CD4-positive, alpha-beta T cell treated with Interferon gamma for 1 hour (primary cell): ENCODE data around the gene PCBP4.

Experiments
- DNase-seq: peaks from one replicate; pipeline ENCODE4 v3.0.0-alpha.2; 2020

The PCBP4 gene

DNA sequence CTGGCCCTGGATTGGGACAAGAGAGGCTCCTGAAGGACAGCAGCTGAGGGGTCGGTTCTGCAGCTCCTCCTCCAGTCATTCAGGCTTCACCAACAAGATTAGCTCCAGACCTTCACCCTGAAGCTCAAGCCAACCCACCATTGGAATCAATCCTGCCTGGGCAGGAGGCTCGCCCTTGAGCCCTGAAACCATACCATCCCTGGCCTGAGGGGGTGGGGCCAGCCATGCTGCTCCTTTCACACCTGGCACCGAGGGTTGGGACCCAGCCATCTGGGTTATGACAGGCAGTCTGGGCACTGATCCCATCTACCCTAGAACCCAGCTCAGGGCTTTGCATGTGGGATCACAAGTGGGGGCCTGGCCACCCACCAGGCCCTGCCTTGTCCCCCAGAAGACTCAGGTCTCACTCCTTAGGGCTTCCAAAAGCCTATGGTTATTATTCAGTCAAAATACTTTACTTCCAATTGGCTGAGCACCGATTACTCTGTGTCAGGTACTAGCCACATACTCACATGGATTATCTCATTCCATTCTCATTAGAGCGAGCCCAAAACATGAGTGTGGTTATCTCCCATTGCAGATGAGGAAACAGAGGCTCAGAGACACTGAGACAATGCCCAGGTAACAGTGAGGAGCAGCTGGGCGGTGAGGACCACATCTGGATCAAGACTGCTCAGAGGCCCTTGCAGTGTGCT lies 3.5 kb upstream of the PCBP4 start:
- DNase-seq = no peak

DNA sequence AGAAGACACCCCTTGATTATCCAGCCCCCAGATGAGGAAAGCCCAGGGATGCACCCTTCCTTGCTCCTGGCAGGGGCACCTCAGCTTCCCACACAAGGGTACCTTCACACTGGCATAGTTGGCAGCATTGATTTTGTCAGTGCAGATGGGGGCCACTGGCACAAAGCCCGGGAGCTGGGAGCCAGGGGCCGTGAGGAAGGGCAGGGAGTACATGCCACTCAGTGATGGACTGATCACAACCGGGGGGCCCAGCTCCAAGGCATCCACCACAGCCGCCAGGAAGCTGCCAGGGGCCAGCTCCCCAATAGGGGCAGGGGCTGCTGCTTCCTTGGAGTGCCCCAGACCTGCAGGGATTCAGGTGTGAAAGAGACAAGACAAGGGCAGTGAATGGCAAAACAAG lies 2.6 kb upstream of the PCBP4 start:
- no peak for DNase-seq

DNA sequence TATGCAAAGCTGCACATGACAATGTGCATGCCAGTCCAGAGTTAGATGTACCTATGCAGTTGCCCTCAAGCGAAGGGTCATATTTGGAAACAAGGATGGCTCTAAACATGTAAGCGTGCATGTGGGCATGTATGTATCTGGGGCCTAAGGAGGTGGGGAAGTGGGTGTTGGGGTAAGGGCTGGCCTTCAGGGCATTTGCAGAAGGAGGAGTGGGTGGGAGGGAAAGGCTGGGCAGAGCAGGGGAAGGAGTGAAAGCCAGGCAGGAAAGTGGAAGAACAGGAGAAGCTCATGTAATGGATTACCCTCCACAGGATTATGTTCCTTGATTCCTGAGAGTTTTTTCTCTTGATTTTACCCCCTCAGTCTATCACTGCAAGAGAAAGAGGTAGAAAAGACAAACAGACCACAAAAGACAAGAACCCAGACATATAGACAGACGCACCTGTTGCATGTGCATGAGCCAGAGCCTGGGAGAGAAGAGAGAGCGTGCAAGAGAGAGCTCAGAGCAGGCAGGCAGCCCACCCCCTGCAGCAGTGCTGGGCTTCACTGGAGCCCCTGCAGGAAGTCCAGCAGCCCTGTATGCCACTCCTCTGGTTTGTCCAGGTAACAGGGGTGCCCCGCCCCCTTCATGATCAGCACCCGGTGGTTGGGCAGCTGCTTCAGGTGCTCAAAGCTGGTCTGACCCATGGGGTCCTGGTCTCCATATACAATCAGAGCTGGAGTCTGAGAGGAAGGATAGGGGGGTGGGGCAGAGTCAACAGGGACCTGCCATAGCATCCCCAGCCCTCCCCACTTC lies 1.8 kb upstream of the PCBP4 start:
- no peak for DNase-seq

DNA sequence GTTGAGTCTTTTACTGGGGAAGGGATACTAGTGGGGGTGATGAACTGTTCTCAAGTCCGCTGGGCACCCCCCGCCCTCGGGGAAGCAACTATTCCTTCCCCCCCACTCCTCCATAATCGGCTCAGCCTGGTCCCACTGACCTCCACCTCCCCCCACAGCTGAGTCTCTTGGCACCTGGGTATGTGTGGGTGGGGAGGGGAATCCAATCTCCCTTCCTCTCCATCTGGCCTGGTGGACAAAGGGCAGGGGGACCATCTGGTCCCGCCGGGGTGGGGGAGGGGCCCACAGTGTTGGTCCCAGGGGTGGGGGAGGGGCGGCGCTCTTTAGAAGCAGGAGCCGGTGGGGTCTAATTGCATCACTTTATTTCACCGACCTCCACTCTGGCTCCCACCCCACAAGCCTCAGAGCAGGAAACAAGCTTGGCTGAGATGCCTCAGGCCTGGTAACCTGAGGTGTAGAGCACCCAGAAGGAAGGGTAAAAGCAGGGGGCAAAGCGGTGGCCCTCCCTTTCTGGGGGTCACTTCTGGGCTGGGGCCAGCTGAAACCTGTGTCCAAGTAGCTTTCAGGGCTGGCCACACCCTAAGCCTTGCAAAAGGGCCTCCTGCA lies 1.0 kb upstream of the PCBP4 start:
- DNase-seq = no peak

DNA sequence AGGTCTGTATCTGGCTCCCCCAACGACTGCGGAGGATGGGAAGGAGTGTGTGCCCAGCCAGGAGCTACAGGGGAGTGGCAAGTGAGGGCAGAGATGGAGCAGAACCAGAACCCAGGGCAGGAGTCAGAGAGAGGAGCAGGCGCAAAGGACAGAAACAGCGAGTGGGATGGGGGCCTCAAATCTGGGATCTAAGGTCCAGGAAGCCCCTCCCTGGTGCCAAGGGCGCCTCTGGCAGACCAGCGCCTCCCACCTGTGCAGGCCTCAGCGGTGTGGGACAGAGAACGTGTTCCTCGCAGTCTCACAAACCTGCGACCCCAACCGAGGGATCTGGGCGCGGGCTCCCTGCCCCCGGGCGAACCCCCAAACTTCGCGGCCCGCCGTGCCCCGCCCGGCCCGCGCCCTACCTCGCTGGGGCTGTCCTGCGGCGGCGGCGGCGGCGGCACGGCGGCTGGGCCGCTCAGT lies 301 bp downstream of the PCBP4 start:
- DNase-seq = no peak

DNA sequence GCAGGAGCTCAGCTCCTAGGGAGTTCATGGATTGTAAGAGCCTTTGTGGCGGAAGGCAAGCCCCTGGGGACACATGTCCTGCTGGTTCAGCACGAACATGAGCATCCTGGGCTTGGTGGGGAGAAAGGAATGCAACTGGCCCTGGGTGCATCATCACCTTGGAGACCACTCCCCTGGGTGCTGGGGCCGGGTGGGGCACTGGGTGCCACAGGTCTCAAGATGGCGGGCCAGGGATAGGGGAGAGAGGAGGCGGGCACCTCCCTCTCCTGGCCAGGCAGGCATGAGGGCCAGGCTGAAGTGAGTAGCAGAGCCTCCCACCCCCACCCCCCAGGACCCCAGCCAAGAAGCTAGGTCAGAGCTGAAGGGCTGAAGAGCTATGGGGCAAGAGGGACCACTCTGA lies 768 bp downstream of the PCBP4 start:
- no peak for DNase-seq

DNA sequence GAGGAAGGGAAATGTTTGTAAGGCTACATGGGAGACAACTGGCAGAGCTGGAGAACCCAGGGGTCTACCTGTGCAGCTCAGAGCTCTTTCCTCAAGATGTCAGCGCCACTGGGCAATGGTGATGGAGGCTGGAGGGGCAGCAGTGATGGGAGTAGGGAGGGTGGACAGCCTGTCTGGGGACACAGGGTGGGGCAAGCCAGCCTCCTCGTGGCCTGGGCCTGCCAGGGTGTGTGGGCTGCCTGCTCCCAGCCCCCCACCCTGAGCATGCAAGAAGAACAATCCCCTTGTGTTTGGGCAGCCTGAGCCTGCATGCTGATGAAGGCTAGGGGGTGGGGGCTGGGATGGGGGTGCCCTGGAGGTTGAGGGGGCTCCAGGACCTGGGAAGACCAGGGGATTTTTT lies 1.2 kb downstream of the PCBP4 start:
- DNase-seq = no peak

DNA sequence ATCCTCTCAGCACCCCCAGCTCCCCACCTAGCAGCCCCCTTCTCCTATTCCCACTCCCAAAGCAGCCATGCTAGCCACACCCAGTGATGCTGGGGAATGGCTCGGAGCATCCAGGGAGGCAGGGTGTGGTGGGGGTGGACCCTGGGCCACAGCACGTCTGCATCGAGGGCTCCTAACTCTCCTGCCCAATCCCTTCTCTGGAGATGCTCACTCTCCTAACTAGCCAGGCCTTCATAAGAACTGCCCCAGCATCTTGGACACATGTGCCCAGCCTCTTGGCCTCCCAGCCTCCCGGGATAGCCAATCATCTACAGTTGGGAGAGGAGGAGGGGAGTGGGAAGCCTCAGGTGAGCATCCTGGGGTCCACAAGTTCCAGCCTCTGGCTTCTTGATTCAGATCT lies 2.7 kb downstream of the PCBP4 start:
- DNase-seq = no peak

DNA sequence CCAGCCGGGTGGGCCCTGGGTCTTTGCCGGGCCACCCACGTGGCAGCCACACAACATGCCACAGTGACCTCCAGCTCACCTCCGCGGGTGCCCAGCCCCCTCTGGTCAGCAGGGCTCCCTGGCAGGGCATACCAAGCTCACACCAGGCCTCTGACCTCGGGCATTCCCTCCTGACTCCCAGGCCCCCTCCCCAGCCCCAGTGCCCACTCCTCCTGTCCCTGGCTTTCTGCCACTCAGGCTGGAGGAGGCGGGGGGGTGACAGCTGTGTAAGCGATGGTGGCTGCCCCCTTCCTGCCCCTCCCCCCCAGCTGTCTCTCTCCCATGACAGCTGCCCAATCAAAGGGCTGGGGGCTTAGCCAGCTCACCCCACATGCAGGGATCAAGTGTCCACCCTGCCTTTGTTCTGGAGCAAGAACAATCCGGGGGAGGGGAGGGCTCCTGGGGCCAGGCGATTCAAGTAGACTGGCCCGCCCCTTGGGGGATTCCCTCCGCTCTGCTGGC lies 3.3 kb downstream of the PCBP4 start:
- no peak for DNase-seq

DNA sequence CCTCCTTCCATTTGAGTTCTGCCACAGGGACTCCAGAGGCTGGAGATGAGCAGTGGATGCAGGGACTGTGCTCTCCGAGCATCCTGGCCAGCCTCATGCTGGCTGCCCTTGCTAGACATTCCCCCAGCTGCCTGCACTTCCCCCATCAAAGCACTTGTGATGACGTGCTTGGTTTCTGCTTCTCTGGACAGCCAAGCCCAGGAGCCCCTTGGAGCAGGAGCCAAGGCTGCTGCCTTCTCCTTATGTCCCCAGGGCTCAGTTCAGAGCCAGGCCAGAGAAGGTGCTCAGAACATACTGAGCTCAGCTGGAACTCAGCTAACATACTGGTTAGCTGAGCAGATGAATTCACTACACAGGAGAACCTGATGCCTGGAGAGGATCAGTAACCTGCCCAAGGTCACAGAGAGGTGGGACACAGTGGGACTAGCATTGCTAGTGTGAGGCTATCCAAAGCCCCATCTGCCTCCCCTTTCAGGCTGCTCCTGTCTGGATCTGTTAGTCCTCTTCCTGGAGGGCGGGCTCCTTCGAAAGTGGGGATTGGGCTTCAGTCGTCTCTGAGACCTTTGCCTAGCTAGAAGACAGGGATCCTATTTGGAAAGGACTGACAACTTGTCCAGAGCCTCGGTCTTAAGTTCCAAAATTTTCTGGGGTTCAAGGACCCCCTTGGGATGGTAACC lies 4.3 kb downstream of the PCBP4 start:
- no peak for DNase-seq

DNA sequence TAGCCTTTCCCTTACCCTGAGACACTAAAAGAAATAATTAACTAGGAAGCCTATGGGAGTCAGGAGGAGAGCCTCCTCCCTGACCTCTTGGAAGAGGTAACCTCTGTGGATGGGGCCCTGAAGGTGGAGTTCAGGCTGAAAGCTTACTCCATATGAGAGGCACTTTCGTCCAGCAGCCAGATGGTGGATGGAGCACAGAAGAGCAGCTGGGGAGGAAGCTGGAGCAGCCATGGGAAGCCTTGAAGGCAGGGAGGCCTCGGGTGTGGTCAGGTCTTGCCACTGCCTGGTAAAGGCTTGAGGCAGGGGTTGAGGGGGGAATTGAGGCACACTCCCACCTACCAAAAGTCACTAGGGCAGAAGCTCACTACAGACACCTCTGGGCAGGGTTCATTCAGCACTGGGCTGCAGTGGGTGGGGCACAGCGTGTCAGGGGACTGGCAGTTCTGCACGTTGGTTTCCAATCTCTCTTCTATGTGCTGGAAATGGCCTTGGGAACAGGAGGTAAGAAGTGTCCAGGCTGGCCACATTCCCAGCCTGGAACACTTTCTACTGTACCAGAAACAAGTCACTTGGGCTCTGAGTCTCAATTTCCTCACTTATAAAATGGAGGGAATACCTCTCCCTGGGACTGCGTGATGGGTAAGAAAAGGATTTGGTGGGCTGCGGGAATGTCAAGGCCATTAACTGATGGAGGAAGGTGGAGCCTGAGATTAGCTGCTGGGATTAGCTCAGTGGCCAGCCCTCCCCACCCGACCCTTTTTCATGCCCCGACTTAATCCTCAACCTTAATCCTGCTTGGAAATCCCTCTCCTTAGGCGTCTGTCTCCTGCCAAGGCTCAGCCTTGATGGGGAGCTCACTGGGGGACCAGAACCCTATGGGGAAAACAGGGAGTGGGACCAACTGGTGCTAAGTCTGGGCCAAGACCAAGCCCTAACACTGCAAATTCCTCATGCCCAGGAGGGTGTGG lies 5.4 kb downstream of the PCBP4 start:
- no peak for DNase-seq

DNA sequence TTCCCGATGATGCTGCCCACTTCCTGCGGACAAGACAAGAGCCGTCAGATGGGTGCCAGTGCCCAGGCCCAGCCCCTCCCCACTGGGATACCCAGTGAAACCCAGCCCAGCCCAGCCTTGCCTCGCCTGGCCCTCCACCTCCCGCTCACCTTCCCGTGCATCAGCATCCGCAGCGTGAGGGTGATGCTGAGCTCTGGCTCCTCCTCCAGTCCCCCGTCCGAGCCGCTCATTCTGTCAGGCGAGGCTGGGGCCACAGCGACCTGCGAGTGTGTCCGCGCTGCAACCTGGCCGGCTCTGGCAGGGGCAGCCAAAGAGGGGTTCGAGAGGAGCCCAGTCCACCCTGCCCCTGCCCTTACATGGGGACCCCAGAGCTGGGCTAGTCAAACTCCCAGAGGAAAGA lies 6.2 kb downstream of the PCBP4 start:
- DNase-seq = no peak

DNA sequence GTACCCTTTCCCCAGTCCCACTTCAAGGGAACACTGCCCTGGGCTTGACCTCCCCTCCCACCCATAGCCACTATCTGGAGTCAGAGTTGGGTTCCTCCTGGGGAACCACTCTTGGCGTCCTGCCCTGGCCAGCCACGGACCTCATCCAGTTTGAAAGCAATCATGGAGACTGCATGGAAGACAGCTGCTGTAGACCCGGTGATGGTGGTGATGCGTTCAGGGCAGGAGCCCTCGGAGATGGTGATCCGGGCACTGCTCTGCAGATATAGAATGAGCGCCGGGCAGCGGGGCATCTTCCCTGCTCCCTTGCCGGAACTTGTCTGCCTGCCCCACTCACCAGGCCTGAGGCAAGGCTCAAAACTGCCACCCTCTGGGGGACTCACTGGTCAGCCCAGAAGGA lies 6.9 kb downstream of the PCBP4 start:
- DNase-seq = no peak

DNA sequence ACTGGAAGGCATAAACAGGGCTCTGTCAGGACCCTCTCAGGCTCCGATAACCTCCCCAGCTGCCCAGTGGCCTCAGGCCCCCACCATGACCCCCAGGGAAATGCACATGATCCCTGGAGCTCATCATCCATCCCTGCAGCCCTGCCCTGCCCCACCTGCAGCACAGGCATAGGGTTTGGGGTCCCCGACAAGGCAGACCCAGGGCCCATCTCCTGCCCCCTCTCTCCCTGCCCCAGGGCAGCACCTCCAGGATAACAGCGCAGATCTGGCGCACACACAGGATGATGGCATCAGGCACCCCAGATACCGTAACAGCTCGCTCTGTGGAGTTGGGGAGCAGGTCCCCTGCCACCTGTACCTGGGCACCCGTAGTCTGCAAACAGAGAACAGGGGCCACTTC lies 7.6 kb downstream of the PCBP4 start:
- no peak for DNase-seq

DNA sequence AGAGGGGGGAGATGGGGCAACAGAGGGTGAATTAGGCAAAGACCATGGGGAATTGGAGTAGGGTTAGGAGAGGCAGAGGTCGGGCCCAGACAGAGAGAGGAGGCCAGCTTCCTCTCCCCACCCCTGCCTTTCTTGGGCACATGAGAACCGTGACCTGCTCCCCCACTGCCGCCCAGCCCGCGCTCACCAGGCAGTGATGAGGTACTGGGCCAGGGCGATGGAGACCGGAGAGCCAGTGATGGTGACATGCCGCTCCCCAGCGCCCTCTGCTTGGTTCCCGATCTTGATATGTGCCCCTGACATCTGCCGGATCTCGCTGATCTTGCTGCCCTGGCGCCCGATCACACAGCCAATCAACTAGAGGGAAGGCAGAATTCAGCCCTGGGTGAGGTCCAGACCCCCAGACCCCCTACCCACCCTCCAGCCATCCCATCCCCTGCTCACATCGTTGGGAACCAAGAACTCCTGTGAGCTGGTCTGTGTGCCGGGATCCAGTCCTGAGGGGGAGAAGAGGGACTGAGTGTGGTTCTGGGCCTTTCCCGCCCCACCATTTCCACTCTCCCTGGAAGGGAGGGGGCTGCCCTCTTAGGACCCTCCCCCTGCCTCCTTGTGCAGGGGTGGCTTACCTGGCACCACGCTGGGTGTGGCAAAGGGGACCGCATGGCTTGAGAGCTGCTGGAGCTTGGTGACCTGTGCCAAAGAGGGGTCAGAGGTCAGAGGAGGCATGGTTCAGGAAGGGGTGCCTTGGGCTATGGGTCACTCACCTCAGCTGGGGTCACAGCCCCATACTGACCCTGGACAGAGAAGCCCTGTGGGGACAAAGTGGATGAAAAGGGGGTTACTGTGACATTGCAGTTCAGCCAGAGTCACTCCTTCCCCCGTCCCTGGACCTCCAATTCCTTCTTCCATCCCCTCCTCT lies 8.4 kb downstream of the PCBP4 start:
- no peak for DNase-seq

DNA sequence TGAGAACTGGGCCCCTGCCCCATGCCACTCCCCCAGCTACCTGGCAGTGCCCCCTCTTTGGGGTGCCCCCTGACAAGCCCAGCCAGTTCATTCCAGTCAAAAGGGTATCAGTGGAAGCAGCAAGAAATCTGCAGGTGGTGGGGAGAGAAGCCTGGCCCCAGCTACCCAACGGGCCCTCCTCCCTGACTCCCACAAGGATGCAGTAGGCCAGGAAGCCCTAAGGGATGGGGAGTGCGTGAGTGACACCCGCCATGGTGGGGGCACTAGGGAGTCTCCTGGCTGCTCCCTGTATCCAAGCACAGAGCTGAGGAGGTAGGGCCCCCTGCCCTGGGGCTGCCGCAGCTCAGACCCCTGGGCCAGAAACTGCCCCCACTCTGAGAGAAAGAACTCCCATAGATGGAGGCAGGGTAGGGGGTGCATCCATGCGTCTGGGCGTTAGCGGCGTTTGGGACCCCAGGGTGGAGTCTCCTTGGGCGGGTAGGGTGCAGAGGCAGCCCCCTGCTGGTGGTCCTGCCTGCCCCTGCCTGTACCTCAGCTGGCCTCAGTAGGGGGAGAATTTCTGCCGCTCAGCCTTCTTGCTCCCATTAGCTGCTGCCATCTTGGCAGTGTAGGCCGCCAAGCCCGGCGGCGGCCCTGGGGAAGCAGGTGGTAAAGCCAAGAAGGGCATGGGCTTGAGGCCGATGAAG lies 9.6 kb downstream of the PCBP4 start:
- no peak for DNase-seq

DNA sequence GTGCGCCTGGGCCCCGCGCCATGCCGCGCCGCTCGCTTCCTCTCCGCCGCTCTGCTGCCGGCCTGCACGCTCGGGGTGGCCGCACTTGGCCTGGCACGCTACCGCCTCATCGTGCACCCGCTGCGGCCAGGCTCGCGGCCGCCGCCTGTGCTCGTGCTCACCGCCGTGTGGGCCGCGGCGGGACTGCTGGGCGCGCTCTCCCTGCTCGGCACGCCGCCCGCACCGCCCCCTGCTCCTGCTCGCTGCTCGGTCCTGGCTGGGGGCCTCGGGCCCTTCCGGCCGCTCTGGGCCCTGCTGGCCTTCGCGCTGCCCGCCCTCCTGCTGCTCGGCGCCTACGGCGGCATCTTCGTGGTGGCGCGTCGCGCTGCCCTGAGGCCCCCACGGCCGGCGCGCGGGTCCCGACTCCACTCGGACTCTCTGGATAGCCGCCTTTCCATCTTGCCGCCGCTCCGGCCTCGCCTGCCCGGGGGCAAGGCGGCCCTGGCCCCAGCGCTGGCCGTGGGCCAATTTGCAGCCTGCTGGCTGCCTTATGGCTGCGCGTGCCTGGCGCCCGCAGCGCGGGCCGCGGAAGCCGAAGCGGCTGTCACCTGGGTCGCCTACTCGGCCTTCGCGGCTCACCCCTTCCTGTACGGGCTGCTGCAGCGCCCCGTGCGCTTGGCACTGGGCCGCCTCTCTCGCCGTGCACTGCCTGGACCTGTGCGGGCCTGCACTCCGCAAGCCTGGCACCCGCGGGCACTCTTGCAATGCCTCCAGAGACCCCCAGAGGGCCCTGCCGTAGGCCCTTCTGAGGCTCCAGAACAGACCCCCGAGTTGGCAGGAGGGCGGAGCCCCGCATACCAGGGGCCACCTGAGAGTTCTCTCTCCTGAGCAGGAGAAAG lies 11.1 kb downstream of the PCBP4 start:
- DNase-seq = peak; percentile 24

DNA sequence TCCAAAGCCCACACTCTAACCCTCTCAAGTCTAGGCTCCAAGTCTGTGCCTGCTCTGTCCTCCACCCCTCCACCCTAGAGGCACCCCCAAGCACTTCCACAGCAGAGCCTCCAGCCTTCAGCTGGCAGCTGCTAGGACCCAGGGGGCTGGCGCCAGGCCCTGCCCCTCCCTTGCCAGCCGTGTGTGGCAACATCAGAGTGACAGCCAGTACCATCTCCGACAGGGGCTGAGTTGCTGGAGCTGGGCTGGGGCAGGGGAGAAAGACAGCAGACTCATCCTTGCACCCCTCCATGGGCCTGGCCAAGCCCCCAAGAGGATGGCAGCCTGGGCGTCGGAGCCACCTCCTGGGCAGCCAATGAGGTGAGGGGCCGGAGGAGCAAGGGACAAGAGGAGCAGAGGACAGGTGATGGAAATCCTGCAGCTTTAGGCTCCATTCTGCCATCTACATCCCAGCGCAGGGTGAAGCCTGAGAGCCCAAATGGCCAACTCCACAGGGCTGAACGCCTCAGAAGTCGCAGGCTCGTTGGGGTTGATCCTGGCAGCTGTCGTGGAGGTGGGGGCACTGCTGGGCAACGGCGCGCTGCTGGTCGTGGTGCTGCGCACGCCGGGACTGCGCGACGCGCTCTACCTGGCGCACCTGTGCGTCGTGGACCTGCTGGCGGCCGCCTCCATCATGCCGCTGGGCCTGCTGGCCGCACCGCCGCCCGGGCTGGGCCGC lies 11.9 kb downstream of the PCBP4 start, which contains the start of gene GPR62:
TSS of gene GPR62 (plus strand) at position 207 of the 718 bp plus-strand sequence. CDS start at position 479, 272 bp downstream.
- DNase-seq = no peak
